Fibroblast of lung (primary cell): ENCODE results near the gene ZBTB7C.

Experiments
- CTCF ChIP-seq, 2 donors: IDR thresholded peaks in 1 of 2; conservative IDR thresholded peaks in 1 of 2; 1 replicate in 1 of 2; 2 replicates in 1 of 2; pipeline ENCODE4 v1.5.1; 2011 to 2012; ENCODE audit warnings: low read length in 2 of 2, control low read depth in 1 of 2, inconsistent platforms in 1 of 2, low read depth in 1 of 2, mild to moderate bottlenecking in 1 of 2
- EZH2 ChIP-seq: IDR thresholded peaks from 2 replicates; pipeline ENCODE4 v1.5.1; 2012; ENCODE audit warnings: low read length, control low read depth, mild to moderate bottlenecking; ENCODE audit errors: missing control alignments

GRCh38 chr18:48345596-48345995, 63.6 kb downstream of the ZBTB7C start:
- peak; percentile 23 to 51 for TF ChIP-seq CTCF (conservative IDR thresholded peaks at IDR 0.05 in 1 of 2, IDR thresholded peaks at IDR 0.05 in 1 of 2; ENCODE audit: low read depth in 1 of 2, low read length in 2 of 2)
- TF ChIP-seq EZH2: no peak
